Activated CD8-positive, alpha-beta memory T cell treated with anti-CD3 and anti-CD28 coated beads, Interleukin-2, amount 50 U/mL, for 24 hours (primary cell): ENCODE results near the gene KCNK3.
"Not testable (repeated sequence)": the region's sequence is repeated elsewhere in the genome, so short reads cannot be mapped to it uniquely, and the experiment has no call there.

Experiments used
- DNase-seq: peaks from one replicate; pipeline ENCODE4 v3.0.0-alpha.2; 2020; ENCODE audit errors: extremely low read depth

The KCNK3 gene

DNA sequence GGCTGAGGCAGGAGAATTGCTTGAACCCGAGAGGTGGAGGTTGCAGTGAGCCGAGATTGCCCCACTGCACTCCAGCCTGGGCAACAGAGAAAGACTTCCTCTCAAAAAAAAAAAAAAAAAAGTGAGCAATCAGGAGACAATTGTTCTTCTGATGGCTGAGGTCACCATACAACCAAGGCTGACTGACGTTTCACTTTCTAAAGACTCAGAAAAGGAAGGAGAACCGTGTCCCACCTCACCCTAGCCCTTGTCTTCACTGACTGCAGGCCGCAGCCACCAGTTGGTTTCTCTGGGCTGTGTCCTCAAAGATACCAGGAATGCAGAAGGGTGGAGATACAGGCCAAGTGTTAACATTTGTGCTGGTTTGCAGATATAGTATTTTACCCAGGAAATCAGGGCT lies 63.8 kb downstream of the KCNK3 start:
- no peak for DNase-seq

DNA sequence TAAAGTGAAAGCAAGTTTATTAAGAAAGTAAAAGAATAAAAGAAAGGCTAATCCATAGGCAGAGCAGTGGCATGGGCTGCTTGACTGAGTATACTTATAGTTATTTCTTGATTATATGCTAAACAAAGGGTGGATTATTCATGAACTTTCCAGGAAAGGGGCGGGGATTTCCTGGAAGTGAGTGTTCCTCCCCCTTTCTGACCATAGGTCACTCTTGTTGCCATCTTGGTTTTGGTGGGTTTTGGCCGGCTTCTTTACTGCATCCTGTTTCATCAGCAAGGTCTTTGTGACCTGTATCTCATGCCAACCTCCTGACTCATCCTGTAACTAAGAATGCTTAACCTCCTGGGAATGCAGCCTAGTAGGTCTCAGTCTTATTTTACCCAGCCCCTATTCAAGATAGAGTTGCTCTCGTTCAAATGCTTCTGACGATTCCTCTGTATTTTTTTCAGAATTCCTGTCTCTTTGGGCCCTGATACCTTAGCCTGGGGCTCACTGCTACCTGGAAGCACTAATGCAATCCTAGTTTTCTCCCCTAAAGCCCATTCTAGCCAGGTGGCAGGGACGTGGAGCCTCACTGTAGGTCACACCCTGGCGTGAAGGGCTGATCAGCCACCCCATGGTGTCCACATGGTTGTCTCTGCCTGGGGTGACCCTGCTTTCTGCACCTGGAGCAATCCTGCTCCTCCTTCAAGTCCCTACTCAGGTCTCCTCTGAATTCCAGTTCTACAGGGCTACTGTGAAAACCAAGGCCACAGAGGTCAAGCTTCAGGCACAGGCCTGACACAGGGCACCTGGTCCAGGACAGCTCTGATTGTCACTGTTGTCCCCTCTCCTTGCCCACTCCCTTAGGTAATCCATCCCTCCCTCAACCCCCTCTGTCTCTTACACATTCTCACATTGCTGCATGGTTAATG lies 65.6 kb downstream of the KCNK3 start:
- no peak for DNase-seq

DNA sequence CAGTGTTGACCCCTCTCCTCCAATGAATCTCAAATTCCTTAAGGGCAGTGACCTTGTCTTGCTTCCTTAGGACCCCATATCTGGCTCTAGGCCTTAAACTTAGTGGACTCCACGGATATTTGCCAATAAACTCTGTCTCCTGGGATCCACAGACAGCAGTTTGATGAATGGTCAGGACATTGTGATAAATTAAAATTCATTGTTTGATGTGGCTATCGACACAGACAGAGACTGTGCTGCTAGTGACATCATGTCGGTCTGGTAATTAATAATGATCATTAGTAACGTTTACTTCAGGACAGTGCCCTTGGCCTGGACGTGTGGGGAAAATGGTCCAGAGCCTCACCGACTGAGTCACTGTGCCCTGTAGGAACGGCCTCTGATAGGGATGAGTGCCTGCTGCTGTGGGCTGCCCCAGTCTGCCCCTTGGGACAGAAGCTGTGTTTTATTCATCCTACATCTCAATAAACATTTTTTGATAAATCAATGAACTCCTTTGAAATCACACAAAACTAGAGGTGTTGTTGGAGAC lies 66.3 kb downstream of the KCNK3 start:
- DNase-seq = no peak

DNA sequence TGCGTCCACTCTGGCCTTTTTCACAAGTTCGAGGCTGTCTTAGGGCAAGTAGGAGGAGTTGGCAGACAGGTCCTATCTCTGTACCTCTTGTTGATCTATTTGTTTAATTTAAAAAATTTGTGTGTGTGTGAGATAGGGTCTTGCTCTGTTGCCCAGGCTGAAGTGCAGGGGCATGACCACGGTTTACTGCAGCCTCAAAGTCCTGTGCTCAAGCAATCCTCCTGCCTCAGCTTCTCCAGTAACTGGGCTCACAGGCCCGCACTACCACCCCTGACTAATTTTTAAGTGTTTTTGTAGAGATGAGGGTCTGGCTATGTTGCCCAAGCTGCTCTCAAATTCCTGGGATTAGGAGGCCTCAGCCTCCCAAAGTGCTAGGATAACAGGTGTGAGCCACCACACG lies 67.3 kb downstream of the KCNK3 start:
- DNase-seq = no peak

DNA sequence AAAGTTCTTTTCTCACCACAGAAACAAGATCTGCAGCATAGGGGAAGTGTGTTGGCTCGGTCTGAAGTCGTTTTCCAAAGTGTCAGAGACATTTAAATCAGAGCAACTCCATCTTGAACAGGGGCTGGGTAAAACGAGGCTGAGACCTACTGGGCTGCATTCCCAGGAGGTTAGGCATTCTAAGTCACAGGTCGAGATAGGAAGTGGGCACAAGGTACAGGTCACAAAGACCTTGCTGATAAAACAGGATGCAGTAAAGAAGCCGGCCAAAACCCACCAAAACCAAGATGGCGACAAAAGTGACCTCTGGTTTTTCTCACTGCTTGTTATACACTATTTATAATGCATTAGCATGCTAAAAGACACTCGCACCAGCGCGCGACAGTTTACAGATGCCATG lies 68.5 kb downstream of the KCNK3 start:
- DNase-seq = not testable (repeated sequence)

DNA sequence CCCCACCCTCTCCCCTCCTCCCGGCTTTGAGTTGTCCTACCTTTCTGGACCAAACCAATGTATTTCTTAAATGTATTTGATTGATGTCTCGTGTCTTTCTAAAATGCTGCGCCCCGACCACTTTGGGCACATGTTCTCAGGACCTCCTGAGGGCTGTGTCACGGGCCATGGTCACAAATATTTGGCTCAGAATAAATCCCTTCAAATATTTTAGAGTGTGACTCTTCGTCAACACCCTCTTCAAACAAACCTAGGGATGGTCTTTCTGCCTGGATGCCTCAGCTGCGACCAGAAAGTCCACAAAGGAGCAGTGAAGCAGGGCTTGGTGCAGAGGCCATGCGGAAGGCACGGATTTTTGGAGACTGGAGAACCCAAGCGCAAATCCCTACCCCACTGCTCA lies 70.5 kb downstream of the KCNK3 start:
- no peak for DNase-seq

DNA sequence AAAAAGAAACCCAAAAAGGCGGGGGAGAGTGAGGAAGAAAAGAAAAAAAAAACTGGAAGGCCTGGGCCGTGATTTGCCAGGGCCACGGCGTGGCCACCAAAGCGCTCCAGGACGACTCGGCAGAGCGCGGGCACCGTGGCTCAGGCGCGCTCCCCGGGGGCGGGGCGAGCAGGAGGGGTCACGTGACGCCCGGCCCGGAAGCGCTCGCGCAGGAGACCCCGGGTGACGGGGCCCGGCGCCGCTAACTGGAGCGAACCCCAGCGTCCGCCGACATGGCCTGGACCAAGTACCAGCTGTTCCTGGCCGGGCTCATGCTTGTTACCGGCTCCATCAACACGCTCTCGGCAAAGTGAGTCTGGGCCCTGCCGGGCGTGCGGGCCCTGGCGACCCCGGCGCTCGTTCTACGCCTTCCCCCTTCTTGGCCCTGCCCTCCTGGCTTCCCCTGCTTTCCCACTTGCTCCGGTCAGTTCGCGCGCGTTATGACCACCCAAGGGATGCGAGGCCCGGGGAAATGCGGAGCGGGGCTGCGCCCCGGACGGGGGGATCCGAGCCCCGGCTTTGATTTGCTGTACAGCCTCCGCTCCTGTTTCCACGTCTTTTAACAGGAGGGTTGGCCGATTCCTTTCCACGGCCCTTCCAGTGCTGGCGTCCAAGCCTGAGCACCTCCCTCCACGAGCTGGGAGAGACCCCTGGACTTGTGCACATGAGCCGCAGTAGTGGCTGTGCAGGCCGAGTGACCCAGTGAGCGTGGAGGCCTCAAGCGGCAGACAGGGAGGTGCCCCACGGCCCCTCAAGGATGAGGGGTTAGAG lies 71.8 kb downstream of the KCNK3 start, which contains the start of gene SLC35F6:
Gene SLC35F6 (plus strand): TSS at position 207 of the 810 bp plus-strand sequence. CDS start 66 bp downstream, at position 273.
- peak; percentile 47 for DNase-seq

DNA sequence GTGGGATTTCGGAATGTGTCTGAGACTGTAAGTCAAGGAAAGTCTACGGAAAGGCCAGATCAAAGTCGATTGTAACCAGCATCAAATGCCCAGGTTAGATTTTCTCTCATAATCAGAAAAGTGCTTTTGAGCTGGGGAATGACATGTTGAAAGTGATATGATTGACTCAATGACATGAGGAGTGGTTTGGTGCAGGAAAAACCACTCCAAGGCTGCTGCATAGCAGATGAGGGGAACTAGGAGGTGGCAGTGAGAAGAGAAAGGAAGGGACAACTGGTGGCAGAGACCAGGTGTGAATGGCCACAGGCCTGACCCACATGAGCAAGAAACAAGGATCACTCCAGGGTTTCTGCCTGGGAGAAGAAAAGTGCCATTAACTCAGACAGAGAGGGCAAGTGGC lies 72.4 kb downstream of the KCNK3 start:
- no peak for DNase-seq

DNA sequence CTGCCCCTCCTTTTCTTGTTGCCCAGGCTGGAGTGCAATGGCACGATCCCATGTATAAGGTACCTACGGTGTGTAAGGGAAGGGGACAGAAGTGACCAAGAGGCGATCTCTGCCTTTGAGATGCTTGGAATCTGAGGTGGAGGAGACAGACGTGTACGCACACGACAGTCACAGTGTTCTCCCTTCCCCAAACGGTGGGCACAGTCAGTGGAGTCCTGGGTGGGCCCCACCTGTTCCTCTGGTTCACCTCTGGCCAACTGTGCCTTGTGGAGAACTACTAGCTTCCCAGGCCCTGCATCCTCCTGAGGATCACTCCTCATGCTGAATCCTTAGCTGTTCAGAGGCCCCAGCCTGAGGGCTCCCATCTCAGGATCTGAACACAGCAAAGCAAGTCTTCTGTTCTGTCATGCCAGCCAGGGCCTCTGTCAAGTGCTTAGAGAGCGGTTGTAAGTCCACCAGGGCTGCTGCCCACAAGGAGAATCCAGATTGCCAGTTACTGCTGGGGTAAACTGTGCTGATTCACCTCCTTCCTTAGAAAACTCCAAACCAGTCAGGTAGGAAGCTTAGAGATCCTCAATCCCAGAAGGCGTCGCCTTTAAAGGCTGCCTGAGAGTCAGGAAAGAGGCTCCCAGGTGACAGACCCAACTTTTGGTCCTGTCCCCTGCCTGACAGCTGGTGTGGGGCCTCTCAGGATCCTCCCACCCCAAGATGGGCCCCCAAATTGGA lies 73.1 kb downstream of the KCNK3 start:
- DNase-seq = no peak

DNA sequence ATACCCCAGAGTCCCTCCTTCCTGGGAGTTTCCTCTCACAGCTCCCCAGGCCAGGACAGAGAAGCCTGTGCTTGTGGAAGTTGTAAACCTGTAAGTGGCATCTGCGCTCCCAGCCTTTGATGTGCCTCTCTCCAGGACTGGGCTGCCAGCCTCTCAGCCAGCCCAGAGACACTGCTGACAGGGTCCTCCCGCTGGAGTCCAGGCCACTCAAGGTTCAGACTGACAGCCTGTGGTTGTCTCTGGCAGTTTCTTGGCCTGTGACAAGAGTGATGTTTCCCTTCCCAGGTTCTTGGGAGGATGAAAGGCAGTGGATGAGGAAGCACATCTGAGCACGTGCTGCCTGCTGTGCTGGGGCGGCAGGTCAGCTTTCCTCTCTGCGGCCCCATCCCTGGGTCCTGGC lies 74.6 kb downstream of the KCNK3 start:
- no peak for DNase-seq

DNA sequence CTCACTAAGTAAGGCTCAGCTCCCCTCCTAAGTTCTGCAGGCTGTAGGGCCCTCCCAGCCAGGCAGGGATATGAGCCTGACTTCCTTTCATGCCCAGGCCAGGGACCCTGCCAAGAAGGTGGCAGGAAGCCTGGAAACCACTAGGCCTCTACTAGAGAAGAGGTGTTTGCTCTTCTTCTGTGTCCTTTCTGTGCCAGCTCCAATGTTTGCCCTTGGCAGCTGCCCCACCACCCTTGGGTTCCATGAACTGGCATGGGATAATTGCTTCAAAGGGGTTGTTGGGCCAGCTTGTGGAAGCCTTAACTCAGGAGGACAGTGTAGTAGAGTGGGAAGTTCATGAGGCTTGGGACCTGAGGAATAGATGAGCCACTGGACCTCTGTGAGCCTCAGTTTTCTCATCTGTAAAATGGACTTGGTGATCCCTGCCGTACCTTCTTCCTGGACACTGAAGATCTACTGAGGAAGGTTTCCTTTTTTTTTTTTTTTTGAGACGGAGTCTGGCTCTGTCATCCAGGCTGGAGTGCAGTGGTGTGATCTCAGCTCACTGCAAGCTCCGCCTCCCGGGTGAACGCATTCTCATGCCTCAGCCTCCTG lies 75.5 kb downstream of the KCNK3 start:
- no peak for DNase-seq

DNA sequence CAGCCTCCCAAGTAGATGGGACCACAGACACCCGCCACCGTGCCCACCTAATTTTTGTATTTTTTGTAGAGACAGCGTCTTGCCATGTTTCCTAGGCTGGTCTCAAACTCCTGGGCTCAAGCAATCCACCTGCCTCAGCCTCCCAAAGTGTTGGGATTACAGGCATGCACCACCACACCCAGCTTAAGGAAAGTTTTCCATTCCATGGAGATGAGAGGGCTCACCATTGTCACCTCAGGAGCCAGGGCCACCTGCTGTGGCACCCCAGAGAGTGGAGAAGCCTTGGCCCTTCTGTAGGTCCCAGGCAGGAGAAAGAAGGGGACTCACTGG lies 76.2 kb downstream of the KCNK3 start:
- DNase-seq = no peak

DNA sequence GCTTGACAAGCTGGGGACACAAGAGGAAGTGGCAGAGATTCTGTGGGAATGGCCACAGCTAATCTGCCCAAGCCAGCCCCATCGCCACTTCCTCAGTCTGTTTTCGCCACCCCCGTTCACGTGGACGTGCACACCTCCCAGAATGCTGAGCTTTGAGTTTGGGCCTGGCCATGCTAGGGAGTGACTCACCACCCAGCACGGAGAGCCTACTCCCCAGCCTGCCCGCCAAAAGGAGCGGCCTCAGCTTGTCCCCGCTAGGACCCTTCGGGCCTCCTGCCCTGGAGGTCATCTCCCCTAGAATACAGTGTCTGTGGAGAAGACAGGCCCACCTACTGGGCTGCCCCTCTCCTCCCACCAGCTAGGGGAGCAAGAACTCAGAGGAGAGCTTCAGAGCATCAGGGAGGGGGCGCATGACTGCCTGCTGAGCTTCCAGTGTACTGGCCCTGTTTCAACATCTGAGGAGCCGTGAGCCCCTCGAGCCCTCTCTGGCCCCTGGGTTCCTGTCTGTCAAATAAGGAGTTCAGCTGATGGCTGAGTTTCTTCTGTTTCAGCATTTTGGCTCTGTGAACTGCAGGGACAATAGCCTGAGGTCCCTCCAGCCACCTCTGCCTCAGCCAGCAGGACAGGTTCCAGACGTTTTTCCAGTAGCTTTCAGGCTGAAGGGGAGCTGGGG lies 76.7 kb downstream of the KCNK3 start:
- no peak for DNase-seq

DNA sequence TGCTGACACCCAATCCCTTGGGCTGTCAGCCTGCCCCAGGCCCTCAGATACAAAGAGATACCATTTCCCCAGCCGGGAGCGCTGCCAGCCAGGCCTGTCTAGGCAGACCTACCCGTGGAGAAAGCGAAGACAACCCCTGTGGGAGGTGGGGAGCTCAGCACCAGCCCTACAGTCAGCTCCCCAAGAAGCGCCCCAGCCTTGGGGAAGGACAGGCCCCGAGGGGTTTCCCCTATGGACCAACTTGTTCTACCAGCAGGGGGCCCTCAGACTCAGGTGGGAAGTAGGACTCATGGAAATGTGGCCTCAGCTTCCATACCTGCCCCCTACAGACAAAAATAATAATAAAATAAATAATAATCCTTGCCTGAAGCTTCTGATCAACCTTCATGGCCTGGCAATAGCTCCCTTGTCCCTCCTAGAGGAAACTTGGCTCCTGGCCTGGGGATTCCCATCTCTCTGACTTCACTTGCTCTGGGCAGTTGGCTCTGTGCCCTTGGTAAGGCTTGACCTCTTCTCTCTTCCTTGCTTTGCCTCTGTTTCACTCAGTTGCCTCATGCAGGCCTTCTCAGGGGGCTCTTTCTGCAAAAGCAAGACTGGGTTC lies 78.6 kb downstream of the KCNK3 start:
- DNase-seq = no peak

DNA sequence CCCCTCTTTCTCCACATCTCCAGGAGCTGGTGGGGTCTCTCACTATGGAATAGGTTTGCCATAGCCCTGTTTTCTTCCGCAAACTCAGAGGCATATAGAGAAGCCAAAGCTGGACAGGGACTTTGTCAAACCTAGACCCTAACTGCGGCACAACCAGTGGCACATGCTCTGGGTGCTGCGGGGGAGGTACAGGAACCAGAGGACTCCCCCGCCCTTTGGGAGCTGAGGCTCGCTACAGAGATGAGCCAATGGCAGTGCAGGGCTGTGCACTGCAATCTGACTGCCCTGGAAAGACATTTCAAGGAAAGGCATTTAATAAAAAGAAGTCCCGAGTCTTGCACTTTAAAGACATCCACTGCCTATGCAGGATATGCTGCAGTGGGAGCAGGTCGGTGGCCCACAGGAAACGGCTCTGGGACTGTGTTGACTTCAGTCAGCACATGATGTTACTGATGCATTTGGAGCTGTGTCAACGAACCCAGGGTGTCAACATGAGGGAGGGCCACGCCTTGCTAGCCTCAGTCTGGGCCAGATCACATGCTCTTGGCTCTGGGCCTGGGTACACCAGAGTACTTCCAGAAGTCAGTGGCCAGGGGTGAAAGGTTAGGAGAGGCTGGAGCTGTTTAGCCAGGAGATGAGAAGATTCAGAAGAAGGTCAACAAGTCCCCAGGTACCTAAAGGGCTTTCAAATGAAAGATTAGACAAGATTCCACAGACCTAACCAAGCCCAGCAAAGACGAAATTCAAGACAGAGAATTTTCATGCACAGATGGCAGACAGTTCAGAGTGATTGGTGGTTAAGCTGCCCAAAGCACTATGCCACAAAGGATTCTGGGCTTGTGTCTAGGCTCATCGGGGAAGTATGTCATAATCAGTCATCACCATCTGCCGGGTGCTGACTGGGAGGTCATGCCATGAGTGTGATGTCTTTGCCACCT lies 79.8 kb downstream of the KCNK3 start:
- no peak for DNase-seq

DNA sequence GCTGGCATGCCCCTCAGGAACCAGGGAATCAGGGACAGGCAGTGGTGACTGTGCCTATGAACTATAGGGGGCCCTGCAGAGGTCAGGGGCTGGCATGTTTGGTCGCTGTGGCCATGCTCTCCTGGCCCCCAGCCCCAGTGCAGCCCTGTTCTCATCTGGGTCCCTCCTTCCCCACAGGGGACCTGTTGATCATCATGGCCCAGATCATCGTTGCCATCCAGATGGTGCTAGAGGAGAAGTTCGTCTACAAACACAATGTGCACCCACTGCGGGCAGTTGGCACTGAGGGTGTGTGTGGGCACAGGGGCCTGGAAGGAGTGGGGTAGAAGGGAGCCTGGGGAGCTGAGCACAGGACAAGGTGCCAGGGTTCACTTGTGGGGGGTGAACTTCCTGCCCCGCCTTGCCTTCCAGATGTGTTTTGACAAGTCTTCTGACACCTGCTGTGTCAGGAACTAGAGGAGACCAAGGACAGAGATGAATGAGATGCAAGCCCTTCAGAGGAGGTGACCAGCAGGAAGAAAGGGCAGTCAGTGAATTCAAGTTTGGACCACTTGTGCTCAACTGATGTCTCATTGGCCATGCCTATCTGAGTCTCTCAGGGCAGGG lies 83.8 kb downstream of the KCNK3 start:
- no peak for DNase-seq

DNA sequence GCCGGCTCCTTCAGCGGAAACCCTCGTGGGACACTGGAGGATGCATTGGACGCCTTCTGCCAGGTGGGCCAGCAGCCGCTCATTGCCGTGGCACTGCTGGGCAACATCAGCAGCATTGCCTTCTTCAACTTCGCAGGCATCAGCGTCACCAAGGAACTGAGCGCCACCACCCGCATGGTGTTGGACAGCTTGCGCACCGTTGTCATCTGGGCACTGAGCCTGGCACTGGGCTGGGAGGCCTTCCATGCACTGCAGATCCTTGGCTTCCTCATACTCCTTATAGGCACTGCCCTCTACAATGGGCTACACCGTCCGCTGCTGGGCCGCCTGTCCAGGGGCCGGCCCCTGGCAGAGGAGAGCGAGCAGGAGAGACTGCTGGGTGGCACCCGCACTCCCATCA lies 85.6 kb downstream of the KCNK3 start:
- no peak for DNase-seq

DNA sequence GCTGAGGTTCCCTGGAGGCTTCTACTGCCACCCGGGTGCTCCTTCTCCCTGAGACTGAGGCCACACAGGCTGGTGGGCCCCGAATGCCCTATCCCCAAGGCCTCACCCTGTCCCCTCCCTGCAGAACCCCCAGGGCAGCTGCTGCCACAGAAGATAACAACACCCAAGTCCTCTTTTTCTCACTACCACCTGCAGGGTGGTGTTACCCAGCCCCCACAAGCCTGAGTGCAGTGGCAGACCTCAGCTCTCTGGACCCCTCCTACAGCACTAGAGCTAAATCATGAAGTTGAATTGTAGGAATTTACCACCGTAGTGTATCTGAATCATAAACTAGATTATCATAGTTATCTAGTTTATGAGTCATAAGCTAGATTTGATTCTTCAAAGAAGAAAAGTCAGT lies 86.0 kb downstream of the KCNK3 start:
- DNase-seq = no peak

DNA sequence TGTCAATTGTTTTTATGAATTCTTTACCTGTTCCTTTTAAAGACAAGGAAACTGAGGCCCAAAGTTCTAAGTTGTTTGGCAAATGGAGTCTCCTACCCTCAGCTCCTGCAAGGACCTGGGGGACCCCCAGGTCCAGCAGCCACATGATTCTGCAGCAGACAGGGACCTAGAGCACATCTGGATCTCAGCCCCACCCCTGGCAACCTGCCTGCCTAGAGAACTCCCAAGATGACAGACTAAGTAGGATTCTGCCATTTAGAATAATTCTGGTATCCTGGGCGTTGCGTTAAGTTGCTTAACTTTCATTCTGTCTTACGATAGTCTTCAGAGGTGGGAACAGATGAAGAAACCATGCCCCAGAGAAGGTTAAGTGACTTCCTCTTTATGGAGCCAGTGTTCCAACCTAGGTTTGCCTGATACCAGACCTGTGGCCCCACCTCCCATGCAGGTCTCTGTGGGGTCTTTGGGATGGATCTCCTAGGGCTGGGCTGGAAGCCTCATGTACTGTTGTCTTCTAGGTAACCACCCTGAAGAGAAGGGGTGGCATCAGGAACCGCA lies 87.8 kb downstream of the KCNK3 start:
- no peak for DNase-seq
